WTC11 (cell line): ENCODE data around the gene ZNF33A. TPM values are rescaled to one million over a fixed set of nuclear protein-coding genes. Genes with fewer than 3 reads are reported as not detected.

Experiments used
- ATAC-seq: fragments of 200-7000 bp; cut with Tn5 transposase; 2 replicates; pipeline ENCODE4 v1.10.0; 2021; ENCODE audit warnings: mild to moderate bottlenecking, moderate library complexity
- CTCF ChIA-PET: fragments of 300-600 bp; sonication (Branson Sonifier 250); formaldehyde crosslinking; loops from one replicate; lab custom pipeline; 2021; ENCODE audit warnings: antibody characterized with exemption; lab: Charles Lee
- POLR2A ChIA-PET: fragments of 350-600 bp; sonication (Branson Sonifier 250); formaldehyde crosslinking; loops from one replicate; lab custom pipeline; 2021; ENCODE audit warnings: antibody characterized with exemption; lab: Charles Lee
- DNase-seq: peaks from one replicate; pipeline ENCODE4 v3.0.0; 2021; ENCODE audit warnings: low spot score
- H3K27ac Mint-ChIP-seq: 2 replicates; pipeline ENCODE4 v1.8.0; 2021; ENCODE audit warnings: mixed read lengths
- H3K27me3 Mint-ChIP-seq: 2 replicates; pipeline ENCODE4 v1.8.0; 2021; ENCODE audit warnings: low read depth, mild to moderate bottlenecking, moderate library complexity, mixed read lengths
- H3K36me3 Mint-ChIP-seq: 2 replicates; pipeline ENCODE4 v1.8.0; 2021; ENCODE audit warnings: mixed read lengths
- H3K4me1 Mint-ChIP-seq: 2 replicates; pipeline ENCODE4 v1.8.0; 2022; ENCODE audit warnings: mixed read lengths
- H3K4me3 Mint-ChIP-seq: 2 replicates; pipeline ENCODE4 v1.8.0; 2021; ENCODE audit warnings: mild to moderate bottlenecking, moderate library complexity, mixed read lengths
- H3K9me3 Mint-ChIP-seq: 2 replicates; pipeline ENCODE4 v1.8.0; 2021; ENCODE audit warnings: mixed read lengths
- CREM ChIP-seq: sonication (generic); formaldehyde crosslinking; IDR thresholded peaks from 2 replicates; pipeline ENCODE4 v1.8.1; 2022; ENCODE audit warnings: mild to moderate bottlenecking, missing genetic modification reagents, moderate library complexity
- CTCF ChIP-seq: fragments of 200-600 bp; IDR thresholded peaks from 2 replicates; pipeline ENCODE4 v1.8.0; 2022; ENCODE audit warnings: antibody characterized with exemption
- E2F5 ChIP-seq: sonication (generic); formaldehyde crosslinking; IDR thresholded peaks from 2 replicates; pipeline ENCODE4 v1.8.1; 2022; ENCODE audit warnings: mild to moderate bottlenecking, moderate library complexity, missing genetic modification reagents
- FOXK1 ChIP-seq: sonication (generic); formaldehyde crosslinking; IDR thresholded peaks from 2 replicates; pipeline ENCODE4 v1.8.0; 2022; ENCODE audit warnings: mild to moderate bottlenecking, moderate library complexity, missing genetic modification reagents
- FOXP1 ChIP-seq: sonication (generic); formaldehyde crosslinking; IDR thresholded peaks from 2 replicates; pipeline ENCODE4 v1.8.0; 2022; ENCODE audit warnings: missing genetic modification reagents, mild to moderate bottlenecking, moderate library complexity, borderline replicate concordance
- GABPB1 ChIP-seq: sonication (generic); formaldehyde crosslinking; IDR thresholded peaks from 2 replicates; pipeline ENCODE4 v1.8.1; 2023; ENCODE audit warnings: mild to moderate bottlenecking, missing genetic modification reagents
- NR1H2 ChIP-seq: sonication (generic); formaldehyde crosslinking; IDR thresholded peaks from 2 replicates; pipeline ENCODE4 v1.9.0; 2021; ENCODE audit warnings: mild to moderate bottlenecking, moderate library complexity, missing genetic modification reagents
- SMAD3 ChIP-seq: sonication (generic); formaldehyde crosslinking; IDR thresholded peaks from 2 replicates; pipeline ENCODE4 v1.8.0; 2022; ENCODE audit warnings: missing genetic modification reagents, mild to moderate bottlenecking, borderline replicate concordance
- SP1 ChIP-seq: sonication (generic); formaldehyde crosslinking; conservative IDR thresholded peaks from 2 replicates; pipeline ENCODE4 v1.8.1; 2022; ENCODE audit warnings: missing genetic modification reagents
- ZBTB43 ChIP-seq: sonication (generic); formaldehyde crosslinking; IDR thresholded peaks from 2 replicates; pipeline ENCODE4 v1.8.1; 2023; ENCODE audit warnings: mild to moderate bottlenecking, missing genetic modification reagents
- ZNF121 ChIP-seq: sonication (generic); formaldehyde crosslinking; IDR thresholded peaks from 2 replicates; pipeline ENCODE4 v1.8.0; 2023; ENCODE audit warnings: missing genetic modification reagents
- ZNF138 ChIP-seq: sonication (generic); formaldehyde crosslinking; conservative IDR thresholded peaks from 2 replicates; pipeline ENCODE4 v1.8.1; 2022; ENCODE audit warnings: mild to moderate bottlenecking, moderate library complexity, missing genetic modification reagents
- ZNF232 ChIP-seq: sonication (generic); formaldehyde crosslinking; IDR thresholded peaks from 2 replicates; pipeline ENCODE4 v1.8.0; 2022; ENCODE audit warnings: mild to moderate bottlenecking, missing genetic modification reagents
- ZNF396 ChIP-seq: fragments of 250-450 bp; sonication (Bioruptor Pico); IDR thresholded peaks from 2 replicates; pipeline ENCODE4 v1.8.0; 2021; ENCODE audit warnings: mild to moderate bottlenecking, moderate library complexity, borderline replicate concordance
- ZNF423 ChIP-seq: fragments of 250-450 bp; sonication (Bioruptor Pico); IDR thresholded peaks from 2 replicates; pipeline ENCODE4 v2.1.2; 2022; ENCODE audit warnings: mild to moderate bottlenecking, moderate library complexity
- total RNA-seq: library from RNA; stranded (reverse); gene quantifications from 3 replicates; pipeline ENCODE4 v1.2.3, GENCODE V29; 2021
- TF ChIP-seq, protein P1 (sequence below): sonication (generic); formaldehyde crosslinking; IDR thresholded peaks from 2 replicates; pipeline ENCODE4 v1.8.0; 2022; ENCODE audit warnings: mild to moderate bottlenecking, missing genetic modification reagents
- TF ChIP-seq, protein P2 (sequence below): sonication (generic); formaldehyde crosslinking; IDR thresholded peaks from 2 replicates; pipeline ENCODE4 v1.8.0; 2022; ENCODE audit warnings: mild to moderate bottlenecking, missing genetic modification reagents
- TF ChIP-seq, protein P3 (sequence below): sonication (generic); formaldehyde crosslinking; IDR thresholded peaks from 2 replicates; pipeline ENCODE4 v1.8.0; 2022; ENCODE audit warnings: mild to moderate bottlenecking, missing genetic modification reagents
- TF ChIP-seq, protein P4 (sequence below): sonication (generic); formaldehyde crosslinking; IDR thresholded peaks from 2 replicates; pipeline ENCODE4 v1.8.1; 2023; ENCODE audit warnings: mild to moderate bottlenecking, missing genetic modification reagents

Gene ZNF33A
- total RNA-seq, 1 experiment from 2014 or later, result 32.2 TPM

DNA sequence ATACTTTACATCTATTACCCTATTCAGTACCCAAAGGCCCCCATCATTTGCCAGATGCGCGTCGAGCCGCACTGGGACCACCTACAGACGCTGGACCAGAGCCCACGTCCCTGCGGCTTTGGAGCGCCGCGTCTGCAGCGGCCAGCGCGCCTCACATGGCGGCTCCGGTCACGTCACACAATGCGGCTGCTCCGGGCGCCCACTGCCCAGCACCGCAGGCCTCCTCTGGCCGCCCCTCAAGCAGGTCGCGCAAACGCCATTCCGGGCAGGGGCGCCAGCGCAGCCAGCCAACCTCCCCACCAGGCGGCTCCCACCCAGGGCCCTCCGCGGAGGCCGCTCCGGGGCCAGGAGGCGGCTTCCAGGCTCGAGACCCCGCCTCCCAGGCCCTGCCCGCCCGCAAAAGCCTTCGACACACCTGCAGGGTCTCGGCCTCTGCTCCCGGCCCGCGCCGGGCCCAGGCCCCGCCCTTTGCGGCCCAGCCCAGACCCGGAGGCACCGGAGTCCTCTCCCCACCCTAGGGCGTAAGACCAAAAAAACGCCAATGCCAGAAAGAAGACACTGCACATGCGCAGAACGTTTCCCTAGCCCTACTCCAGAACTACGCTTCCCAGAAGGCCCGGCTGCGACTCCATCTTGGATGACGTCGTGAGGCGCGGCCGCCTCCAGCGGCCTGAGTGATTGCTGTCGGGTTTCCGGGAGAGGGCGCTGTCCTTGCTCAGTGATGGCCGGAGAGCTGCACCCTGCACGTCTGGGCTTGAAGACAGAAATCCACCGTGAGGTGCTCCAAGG, 34.2 kb upstream of the ZNF33A start, which contains the start of gene ZNF25:
Gene ZNF25 (minus strand): TSS at position 557 of the 789 bp plus-strand sequence. CDS start 4,925 bp downstream, outside the sequence.
- ChIA-PET CTCF (interaction anchor here (0.5 to 1.2 kb wide), 8 partner anchors 11 to 361 kb away, joined by 3 to 9 read pairs (median 4); partner anchors contain the start of gene ZNF33A), POLR2A (interaction anchor here (0.8 kb wide), 1 partner anchor 34 kb away, joined by 4 read pairs; the partner anchor contains the start of gene ZNF33A)
- peak; percentile 97 for ATAC-seq
- H3K27ac Mint-ChIP-seq, result peak within 1 kb of the TSS; percentile 53; the same call in 1 of the 2 replicates
- TF ChIP-seq SP1 (CRISPR knock-in tag), result peak; percentile 68
- 0 out of 2 replicates have a peak, but pooled peaks have one; percentile 45 for TF ChIP-seq FOXK1 (CRISPR knock-in tag)
- peak; percentile 55; the same call in 1 of the 2 replicates for TF ChIP-seq FOXP1
- TF ChIP-seq CREM (CRISPR knock-in tag), result 0 out of 2 replicates have a peak, but pooled peaks have one; percentile 38
- peak; percentile 64 for TF ChIP-seq CTCF
- TF ChIP-seq ZNF396 (CRISPR knock-in tag), result no peak
- no peak for TF ChIP-seq NR1H2 (CRISPR knock-in tag)
- peak; percentile 39; the same call in 1 of the 2 replicates for TF ChIP-seq ZNF423
- 0 out of 2 replicates have a peak, but pooled peaks have one; percentile 19 for TF ChIP-seq GABPB1
- 0 out of 2 replicates have a peak, but pooled peaks have one; percentile 43 for TF ChIP-seq E2F5 (CRISPR knock-in tag)
- no peak for TF ChIP-seq ZNF138 (CRISPR knock-in tag)
- TF ChIP-seq ZNF232, result peak; percentile 64; the same call in 1 of the 2 replicates
- peak; percentile 60 for TF ChIP-seq ZNF121 (CRISPR knock-in tag)
- TF ChIP-seq, protein P1, sequence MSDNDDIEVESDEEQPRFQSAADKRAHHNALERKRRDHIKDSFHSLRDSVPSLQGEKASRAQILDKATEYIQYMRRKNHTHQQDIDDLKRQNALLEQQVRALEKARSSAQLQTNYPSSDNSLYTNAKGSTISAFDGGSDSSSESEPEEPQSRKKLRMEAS (CRISPR knock-in tag), result peak; percentile 63; the same call in 1 of the 2 replicates
- TF ChIP-seq ZBTB43 (CRISPR knock-in tag), result 0 out of 2 replicates have a peak, but pooled peaks have one; percentile 50
- TF ChIP-seq, protein P2, sequence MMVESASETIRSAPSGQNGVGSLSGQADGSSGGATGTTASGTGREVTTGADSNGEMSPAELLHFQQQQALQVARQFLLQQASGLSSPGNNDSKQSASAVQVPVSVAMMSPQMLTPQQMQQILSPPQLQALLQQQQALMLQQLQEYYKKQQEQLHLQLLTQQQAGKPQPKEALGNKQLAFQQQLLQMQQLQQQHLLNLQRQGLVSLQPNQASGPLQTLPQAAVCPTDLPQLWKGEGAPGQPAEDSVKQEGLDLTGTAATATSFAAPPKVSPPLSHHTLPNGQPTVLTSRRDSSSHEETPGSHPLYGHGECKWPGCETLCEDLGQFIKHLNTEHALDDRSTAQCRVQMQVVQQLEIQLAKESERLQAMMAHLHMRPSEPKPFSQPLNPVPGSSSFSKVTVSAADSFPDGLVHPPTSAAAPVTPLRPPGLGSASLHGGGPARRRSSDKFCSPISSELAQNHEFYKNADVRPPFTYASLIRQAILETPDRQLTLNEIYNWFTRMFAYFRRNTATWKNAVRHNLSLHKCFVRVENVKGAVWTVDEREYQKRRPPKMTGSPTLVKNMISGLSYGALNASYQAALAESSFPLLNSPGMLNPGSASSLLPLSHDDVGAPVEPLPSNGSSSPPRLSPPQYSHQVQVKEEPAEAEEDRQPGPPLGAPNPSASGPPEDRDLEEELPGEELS (CRISPR knock-in tag), result no peak
- TF ChIP-seq SMAD3 (CRISPR knock-in tag), result no peak
- TF ChIP-seq, protein P3, sequence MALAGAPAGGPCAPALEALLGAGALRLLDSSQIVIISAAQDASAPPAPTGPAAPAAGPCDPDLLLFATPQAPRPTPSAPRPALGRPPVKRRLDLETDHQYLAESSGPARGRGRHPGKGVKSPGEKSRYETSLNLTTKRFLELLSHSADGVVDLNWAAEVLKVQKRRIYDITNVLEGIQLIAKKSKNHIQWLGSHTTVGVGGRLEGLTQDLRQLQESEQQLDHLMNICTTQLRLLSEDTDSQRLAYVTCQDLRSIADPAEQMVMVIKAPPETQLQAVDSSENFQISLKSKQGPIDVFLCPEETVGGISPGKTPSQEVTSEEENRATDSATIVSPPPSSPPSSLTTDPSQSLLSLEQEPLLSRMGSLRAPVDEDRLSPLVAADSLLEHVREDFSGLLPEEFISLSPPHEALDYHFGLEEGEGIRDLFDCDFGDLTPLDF, result no peak
- TF ChIP-seq, protein P4, sequence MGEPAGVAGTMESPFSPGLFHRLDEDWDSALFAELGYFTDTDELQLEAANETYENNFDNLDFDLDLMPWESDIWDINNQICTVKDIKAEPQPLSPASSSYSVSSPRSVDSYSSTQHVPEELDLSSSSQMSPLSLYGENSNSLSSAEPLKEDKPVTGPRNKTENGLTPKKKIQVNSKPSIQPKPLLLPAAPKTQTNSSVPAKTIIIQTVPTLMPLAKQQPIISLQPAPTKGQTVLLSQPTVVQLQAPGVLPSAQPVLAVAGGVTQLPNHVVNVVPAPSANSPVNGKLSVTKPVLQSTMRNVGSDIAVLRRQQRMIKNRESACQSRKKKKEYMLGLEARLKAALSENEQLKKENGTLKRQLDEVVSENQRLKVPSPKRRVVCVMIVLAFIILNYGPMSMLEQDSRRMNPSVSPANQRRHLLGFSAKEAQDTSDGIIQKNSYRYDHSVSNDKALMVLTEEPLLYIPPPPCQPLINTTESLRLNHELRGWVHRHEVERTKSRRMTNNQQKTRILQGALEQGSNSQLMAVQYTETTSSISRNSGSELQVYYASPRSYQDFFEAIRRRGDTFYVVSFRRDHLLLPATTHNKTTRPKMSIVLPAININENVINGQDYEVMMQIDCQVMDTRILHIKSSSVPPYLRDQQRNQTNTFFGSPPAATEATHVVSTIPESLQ (CRISPR knock-in tag), result no peak
- H3K27me3 Mint-ChIP-seq, result no peaks in the 10 kb centered on the region
- peak within 1 kb of the TSS; percentile 82 for H3K4me3 Mint-ChIP-seq
- peak; percentile 96 for DNase-seq
- H3K4me1 Mint-ChIP-seq, result peaks cover 11% of the 10 kb centered on the region
- H3K36me3 Mint-ChIP-seq, result peaks cover 21% of the 10 kb centered on the region
- H3K9me3 Mint-ChIP-seq, result peaks cover 36% of the 10 kb centered on the region
